ENCODE results near the gene TSPAN5.

TSPAN5 gene

GRCh38 chr4:98610431-98610830, 48.0 kb downstream of the TSPAN5 start:
- H3K36me3 ChIP-seq (ENCODE audit: control insufficient read depth, insufficient read depth, low read length) = no peaks in the 10 kb centered on the region
- no peaks in the 10 kb centered on the region for H3K27me3 ChIP-seq (ENCODE audit: control insufficient read depth, insufficient read depth, low read length)
- no peak overlapping the region for H3K27ac ChIP-seq (ENCODE audit: low read depth, low read length)
- H3K4me3 ChIP-seq (ENCODE audit: low read length) = no peak overlapping the region
- no peak overlapping the region for H3K9ac ChIP-seq (ENCODE audit: low read length)
- peaks cover 4% of the 10 kb centered on the region for H3K4me1 ChIP-seq (ENCODE audit: control insufficient read depth, insufficient read depth, low read length)

- H3K9ac ChIP-seq (ENCODE audit: low read length) = no peak overlapping the region
- no peaks in the 10 kb centered on the region for H3K27me3 ChIP-seq (ENCODE audit: control insufficient read depth, insufficient read depth, low read length)
- H3K36me3 ChIP-seq (ENCODE audit: control insufficient read depth, insufficient read depth, low read length) = no peaks in the 10 kb centered on the region
- no peak overlapping the region for H3K27ac ChIP-seq (ENCODE audit: low read depth, low read length)
- H3K4me3 ChIP-seq (ENCODE audit: low read length) = no peak overlapping the region
- peaks cover 4% of the 10 kb centered on the region for H3K4me1 ChIP-seq (ENCODE audit: control insufficient read depth, insufficient read depth, low read length)
These were observed 48.5 kb downstream of the TSPAN5 start for GRCh38 chr4:98609934-98610333.

- Histone ChIP-seq H3K27me3 (ENCODE audit: control insufficient read depth, insufficient read depth, low read length) (no peaks in the 10 kb centered on the region), H3K27ac (ENCODE audit: low read depth, low read length) (no peak overlapping the region), H3K4me3 (ENCODE audit: low read length) (no peak overlapping the region), H3K4me1 (ENCODE audit: control insufficient read depth, insufficient read depth, low read length) (no peaks in the 10 kb centered on the region), H3K36me3 (ENCODE audit: control insufficient read depth, insufficient read depth, low read length) (no peaks in the 10 kb centered on the region), H3K9ac (ENCODE audit: low read length) (no peak overlapping the region)
These were observed 50.1 kb downstream of the TSPAN5 start for GRCh38 chr4:98608356-98608755.

- H3K4me3 ChIP-seq (ENCODE audit: low read length) = no peak overlapping the region
- no peak overlapping the region for H3K27ac ChIP-seq (ENCODE audit: low read depth, low read length)
- H3K36me3 ChIP-seq (ENCODE audit: control insufficient read depth, insufficient read depth, low read length) = no peaks in the 10 kb centered on the region
- H3K27me3 ChIP-seq (ENCODE audit: control insufficient read depth, insufficient read depth, low read length) = no peaks in the 10 kb centered on the region
- no peak overlapping the region for H3K9ac ChIP-seq (ENCODE audit: low read length)
- H3K4me1 ChIP-seq (ENCODE audit: control insufficient read depth, insufficient read depth, low read length) = no peaks in the 10 kb centered on the region
These were observed 51.5 kb downstream of the TSPAN5 start for GRCh38 chr4:98606894-98607293.

- no peaks in the 10 kb centered on the region for H3K36me3 ChIP-seq (ENCODE audit: control insufficient read depth, insufficient read depth, low read length)
- no peaks in the 10 kb centered on the region for H3K27me3 ChIP-seq (ENCODE audit: control insufficient read depth, insufficient read depth, low read length)
- no peaks in the 10 kb centered on the region for H3K4me1 ChIP-seq (ENCODE audit: control insufficient read depth, insufficient read depth, low read length)
- no peak overlapping the region for H3K9ac ChIP-seq (ENCODE audit: low read length)
- H3K27ac ChIP-seq (ENCODE audit: low read depth, low read length) = no peak overlapping the region
- no peak overlapping the region for H3K4me3 ChIP-seq (ENCODE audit: low read length)
These were observed 53.2 kb downstream of the TSPAN5 start for GRCh38 chr4:98605216-98605615.

GRCh38 chr4:98604723-98605122, 53.7 kb downstream of the TSPAN5 start:
- H3K27me3 ChIP-seq (ENCODE audit: control insufficient read depth, insufficient read depth, low read length) = no peaks in the 10 kb centered on the region
- no peak overlapping the region for H3K4me3 ChIP-seq (ENCODE audit: low read length)
- H3K4me1 ChIP-seq (ENCODE audit: control insufficient read depth, insufficient read depth, low read length) = no peaks in the 10 kb centered on the region
- no peaks in the 10 kb centered on the region for H3K36me3 ChIP-seq (ENCODE audit: control insufficient read depth, insufficient read depth, low read length)
- no peak overlapping the region for H3K9ac ChIP-seq (ENCODE audit: low read length)
- H3K27ac ChIP-seq (ENCODE audit: low read depth, low read length) = no peak overlapping the region

GRCh38 chr4:98603683-98604521, 54.5 kb downstream of the TSPAN5 start:
- Histone ChIP-seq H3K9ac (ENCODE audit: low read length) (no peak overlapping the region), H3K4me1 (ENCODE audit: control insufficient read depth, insufficient read depth, low read length) (no peaks in the 10 kb centered on the region), H3K36me3 (ENCODE audit: control insufficient read depth, insufficient read depth, low read length) (no peaks in the 10 kb centered on the region), H3K27ac (ENCODE audit: low read depth, low read length) (no peak overlapping the region), H3K27me3 (ENCODE audit: control insufficient read depth, insufficient read depth, low read length) (no peaks in the 10 kb centered on the region), H3K4me3 (ENCODE audit: low read length) (no peak overlapping the region)

GRCh38 chr4:98602270-98602669, 56.1 kb downstream of the TSPAN5 start:
- Histone ChIP-seq H3K4me3 (ENCODE audit: low read length) (no peak overlapping the region), H3K27ac (ENCODE audit: low read depth, low read length) (no peak overlapping the region), H3K9ac (ENCODE audit: low read length) (no peak overlapping the region), H3K36me3 (ENCODE audit: control insufficient read depth, insufficient read depth, low read length) (no peaks in the 10 kb centered on the region), H3K4me1 (ENCODE audit: control insufficient read depth, insufficient read depth, low read length) (no peaks in the 10 kb centered on the region), H3K27me3 (ENCODE audit: control insufficient read depth, insufficient read depth, low read length) (no peaks in the 10 kb centered on the region)

- H3K9ac ChIP-seq (ENCODE audit: low read length) = no peak overlapping the region
- no peak overlapping the region for H3K27ac ChIP-seq (ENCODE audit: low read depth, low read length)
- no peaks in the 10 kb centered on the region for H3K4me1 ChIP-seq (ENCODE audit: control insufficient read depth, insufficient read depth, low read length)
- H3K4me3 ChIP-seq (ENCODE audit: low read length) = no peak overlapping the region
- H3K36me3 ChIP-seq (ENCODE audit: control insufficient read depth, insufficient read depth, low read length) = no peaks in the 10 kb centered on the region
- no peaks in the 10 kb centered on the region for H3K27me3 ChIP-seq (ENCODE audit: control insufficient read depth, insufficient read depth, low read length)
These were observed 56.7 kb downstream of the TSPAN5 start for GRCh38 chr4:98601708-98602107.

GRCh38 chr4:98599617-98600205, 58.7 kb downstream of the TSPAN5 start:
- Histone ChIP-seq H3K9ac (ENCODE audit: low read length) (no peak overlapping the region), H3K27ac (ENCODE audit: low read depth, low read length) (no peak overlapping the region), H3K4me1 (ENCODE audit: control insufficient read depth, insufficient read depth, low read length) (no peaks in the 10 kb centered on the region), H3K36me3 (ENCODE audit: control insufficient read depth, insufficient read depth, low read length) (no peaks in the 10 kb centered on the region), H3K4me3 (ENCODE audit: low read length) (no peak overlapping the region), H3K27me3 (ENCODE audit: control insufficient read depth, insufficient read depth, low read length) (no peaks in the 10 kb centered on the region)

GRCh38 chr4:98586962-98587354, 71.5 kb downstream of the TSPAN5 start:
- no peaks in the 10 kb centered on the region for H3K27me3 ChIP-seq (ENCODE audit: control insufficient read depth, insufficient read depth, low read length)
- H3K9ac ChIP-seq (ENCODE audit: low read length) = no peak overlapping the region
- H3K36me3 ChIP-seq (ENCODE audit: control insufficient read depth, insufficient read depth, low read length) = no peaks in the 10 kb centered on the region
- peaks cover 3% of the 10 kb centered on the region for H3K4me1 ChIP-seq (ENCODE audit: control insufficient read depth, insufficient read depth, low read length)
- no peak overlapping the region for H3K4me3 ChIP-seq (ENCODE audit: low read length)
- no peak overlapping the region for H3K27ac ChIP-seq (ENCODE audit: low read depth, low read length)

GRCh38 chr4:98586291-98586961, 72.0 kb downstream of the TSPAN5 start:
- Histone ChIP-seq H3K36me3 (ENCODE audit: control insufficient read depth, insufficient read depth, low read length) (no peaks in the 10 kb centered on the region), H3K4me1 (ENCODE audit: control insufficient read depth, insufficient read depth, low read length) (peaks cover 3% of the 10 kb centered on the region), H3K4me3 (ENCODE audit: low read length) (no peak overlapping the region), H3K27me3 (ENCODE audit: control insufficient read depth, insufficient read depth, low read length) (no peaks in the 10 kb centered on the region), H3K9ac (ENCODE audit: low read length) (no peak overlapping the region), H3K27ac (ENCODE audit: low read depth, low read length) (no peak overlapping the region)
